Stimulated activated CD4-positive, alpha-beta T cell treated with anti-CD3 and anti-CD28 coated beads, TNF-alpha, amount 100 ng/mL, for 48 hours (primary cell): Measurements from ENCODE around the gene SREK1IP1.

ENCODE experiments used
- DNase-seq, 3 donors: peaks; one replicate each; pipeline ENCODE4 v3.0.0-alpha.2; 2020; ENCODE audit warnings: low read depth in 3 of 3

SREK1IP1 gene

DNA sequence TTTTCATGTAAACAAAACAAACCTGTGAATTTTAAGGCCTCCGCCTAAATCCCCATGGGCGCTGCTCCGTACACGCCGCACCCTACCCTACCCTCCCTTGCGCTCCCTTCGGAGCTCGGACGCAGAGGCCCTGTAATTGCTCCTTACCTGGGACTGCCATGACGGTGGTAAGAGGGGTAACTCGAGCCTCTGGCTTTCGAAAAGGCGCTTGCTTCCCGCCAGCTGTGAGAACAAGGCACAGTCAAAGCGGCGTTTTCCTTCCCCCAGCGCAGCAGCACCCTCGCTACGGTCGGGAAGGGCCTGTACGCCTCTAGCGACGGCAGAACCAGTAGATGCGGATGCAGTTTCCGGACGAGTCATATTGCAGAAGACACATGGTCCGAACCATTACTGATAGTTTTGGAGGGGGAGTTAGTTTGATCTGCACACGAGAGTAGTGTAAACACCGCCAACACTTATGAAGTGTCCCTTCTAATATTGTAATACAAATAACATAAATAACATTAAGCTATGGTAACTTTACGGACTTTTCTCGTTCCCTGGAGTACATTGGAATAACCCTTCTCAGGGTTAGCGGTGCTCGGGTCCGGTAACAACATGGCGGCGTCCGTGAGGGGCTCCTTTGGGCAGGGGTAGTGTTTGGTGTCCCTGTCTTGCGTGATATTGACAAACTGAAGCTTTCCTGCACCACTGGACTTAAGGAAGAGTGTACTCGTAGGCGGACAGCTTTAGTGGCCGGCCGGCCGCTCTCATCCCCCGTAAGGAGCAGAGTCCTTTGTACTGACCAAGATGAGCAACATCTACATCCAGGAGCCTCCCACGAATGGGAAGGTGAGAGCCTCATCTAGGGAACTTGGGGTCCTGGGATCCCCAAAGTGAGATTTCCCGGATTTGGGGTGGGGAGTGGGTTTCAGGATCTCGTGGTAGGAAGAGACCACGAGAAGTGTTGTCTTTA is at the start of gene SREK1IP1, which contains the start of gene CWC27:
SREK1IP1 (minus strand) TSS at position 334 of the 955 bp plus-strand sequence; CDS start at position 160, 174 bp downstream.
CWC27 (plus strand) TSS at position 573 of the 955 bp plus-strand sequence; CDS start at position 790, 217 bp downstream.
- peak; percentile 55 to 76 (median 67) for DNase-seq

DNA sequence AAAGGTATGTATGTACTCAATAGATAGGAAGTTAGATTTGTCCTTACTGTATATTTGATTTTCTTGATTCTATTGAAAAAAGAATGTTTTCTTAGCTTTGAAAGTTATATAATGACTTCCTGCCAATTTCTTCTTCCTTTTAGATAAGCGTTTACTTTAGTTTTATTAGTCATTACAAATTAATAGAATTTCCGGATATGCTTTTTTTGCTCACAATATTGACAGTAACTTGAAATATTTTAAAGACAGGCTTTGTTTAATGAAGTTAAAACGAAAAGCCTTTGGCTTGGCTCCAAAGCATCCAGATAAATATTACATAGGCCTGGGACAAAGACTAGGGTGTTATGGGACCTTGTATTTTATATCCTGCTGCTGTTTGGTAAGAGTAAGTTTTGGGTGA is 49.8 kb upstream of the SREK1IP1 start:
- DNase-seq: no peak

DNA sequence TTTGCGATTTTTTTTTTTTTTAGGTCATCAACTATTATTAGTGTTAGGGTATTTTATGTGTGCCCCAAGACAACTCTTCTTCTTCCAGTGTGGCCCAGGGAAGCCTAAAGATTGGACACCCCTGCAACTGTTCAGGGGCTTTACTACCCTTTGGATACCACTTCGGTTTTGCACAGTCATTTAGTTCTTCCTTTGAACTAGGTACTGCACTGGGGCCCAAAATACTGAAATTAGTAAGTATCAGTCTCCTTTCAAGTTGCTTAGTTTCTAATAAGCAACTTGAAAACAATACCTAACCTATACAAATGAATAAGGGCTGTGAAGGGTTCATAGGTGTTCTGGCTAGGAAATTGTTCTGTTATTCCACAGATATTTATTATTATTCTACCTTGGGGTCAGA is 45.6 kb upstream of the SREK1IP1 start:
- no peak for DNase-seq

DNA sequence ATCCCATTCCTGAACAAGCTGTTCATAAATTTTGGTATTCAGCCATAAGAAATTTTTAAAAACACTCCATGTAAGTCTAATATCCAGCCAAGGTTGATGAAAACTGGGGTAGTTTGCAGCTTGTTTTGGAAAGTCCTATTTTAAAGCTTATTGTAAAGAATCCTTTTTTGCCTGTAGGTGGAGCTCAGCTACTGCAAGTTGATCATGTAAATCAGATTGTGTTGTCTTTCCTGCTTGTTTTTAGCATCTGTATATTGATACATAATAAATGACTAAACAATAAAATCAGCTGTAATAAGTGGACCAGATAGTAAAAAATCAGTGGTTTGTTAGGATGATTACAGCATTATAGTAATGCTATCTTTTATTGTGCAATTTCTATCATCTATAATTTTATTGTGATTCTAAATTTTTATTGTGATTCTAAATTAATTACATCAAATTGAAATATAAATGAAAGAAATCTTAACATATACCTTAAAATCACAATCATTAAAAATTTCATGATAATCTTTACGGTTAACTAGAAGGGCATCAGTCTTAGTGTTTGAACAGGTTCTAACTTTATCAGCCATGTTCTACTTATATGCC is 42.7 kb upstream of the SREK1IP1 start:
- DNase-seq: no peak

DNA sequence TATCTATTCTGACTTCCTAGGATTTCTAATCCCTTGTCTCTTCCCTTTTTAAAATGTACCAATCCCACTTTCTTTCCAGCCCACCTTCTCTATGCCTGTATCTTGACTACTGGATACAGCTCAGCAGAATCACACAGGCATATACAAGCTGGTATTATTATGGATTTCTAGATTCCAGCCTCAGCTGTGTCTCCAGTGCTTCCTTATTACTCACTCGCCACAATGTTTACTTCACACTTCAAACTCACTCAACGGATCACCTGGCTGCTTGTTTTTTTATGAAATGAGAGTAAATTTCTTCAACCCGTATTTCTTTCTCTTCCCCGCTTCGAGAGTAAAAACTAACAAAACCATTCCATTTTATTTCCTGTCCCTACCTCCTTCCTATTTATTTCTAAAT is 39.0 kb upstream of the SREK1IP1 start:
- DNase-seq: no peak

DNA sequence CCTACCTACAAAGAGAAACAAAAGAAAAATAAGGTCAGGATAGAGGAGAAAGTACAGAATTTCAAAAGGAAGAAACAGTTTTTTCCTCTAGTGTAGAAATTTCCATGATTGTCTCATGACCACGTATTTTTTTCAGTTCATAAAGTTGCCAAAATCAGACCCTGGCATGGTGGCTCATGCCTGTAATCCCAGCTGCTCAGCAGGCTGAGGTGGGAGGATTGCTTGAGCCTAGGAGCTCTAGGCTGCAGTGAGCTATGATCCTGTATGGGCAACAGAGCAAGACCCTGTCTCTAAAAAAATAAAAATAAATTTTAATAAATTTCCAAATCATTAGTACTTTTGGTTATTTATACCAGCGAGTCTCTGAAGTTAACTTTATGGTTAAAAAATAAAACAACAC is 38.0 kb upstream of the SREK1IP1 start:
- DNase-seq: no peak

DNA sequence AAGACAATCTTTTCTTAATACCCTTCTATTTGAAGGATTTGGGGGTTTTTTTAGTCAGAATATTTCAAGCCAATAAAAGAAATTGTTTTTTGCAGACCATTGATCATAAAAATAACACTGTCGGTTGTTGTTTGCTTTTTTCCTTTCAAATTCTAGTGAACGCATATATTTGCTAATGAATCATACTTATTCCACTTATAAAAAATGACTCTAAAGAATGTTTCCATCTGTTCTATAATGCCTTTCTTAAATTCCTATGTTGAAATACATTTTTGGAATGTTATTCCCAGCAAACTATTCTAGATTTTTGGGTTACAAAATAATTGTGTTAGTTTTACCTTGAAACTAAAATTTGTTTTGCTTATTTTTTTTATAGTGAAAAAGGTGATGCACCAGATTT is 32.4 kb upstream of the SREK1IP1 start:
- no peak for DNase-seq

DNA sequence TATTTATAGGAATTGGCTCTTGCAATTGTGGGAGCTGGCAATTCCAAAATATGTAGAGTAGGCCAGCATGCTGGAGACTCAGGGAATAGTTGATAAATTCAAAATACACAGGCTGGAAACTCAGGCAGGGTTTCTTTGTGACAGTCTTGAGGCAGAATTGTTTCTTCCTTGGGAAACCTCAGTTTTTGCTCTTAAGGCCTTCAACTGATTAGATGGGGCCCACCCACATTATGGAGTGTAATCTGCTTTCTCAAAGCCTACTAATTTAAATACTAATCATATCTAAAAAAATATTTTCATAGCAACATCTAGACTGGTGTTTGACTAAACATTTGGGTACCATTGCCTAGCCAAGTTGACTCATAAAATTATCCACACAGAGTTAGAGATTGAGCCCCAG is 27.8 kb upstream of the SREK1IP1 start:
- DNase-seq: no peak

DNA sequence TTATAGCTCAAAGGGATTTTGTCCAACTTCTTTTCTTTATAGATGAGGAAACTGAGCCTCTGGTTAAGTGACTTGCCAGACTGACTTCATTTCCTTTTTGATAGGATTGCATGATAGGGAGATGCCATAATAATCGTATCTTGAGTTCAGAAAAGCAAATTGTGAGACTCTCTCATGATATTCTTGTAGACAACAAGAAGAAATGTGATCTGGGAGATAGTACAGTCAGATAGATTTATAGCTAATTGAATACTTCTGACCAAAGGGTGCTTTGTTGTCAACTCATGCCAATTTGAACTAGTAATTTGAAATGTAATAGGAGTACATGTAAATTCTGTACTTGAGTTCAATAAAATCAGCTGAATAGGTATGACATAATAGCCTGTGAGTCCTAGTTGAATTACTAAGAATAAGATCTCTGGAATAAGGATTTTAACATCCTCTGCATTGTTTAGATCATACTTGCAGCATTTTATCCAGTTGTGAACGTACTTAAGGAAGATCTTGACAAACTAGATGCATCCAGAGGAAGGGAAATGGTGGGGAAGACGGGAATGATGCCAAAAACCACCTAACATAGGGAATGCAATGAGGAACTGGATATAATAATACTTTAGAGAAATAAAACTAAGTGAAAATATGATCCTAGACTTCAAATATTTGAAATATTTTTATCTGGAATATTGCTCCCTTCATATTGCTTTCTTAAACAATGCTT is 25.7 kb upstream of the SREK1IP1 start:
- no peak for DNase-seq

DNA sequence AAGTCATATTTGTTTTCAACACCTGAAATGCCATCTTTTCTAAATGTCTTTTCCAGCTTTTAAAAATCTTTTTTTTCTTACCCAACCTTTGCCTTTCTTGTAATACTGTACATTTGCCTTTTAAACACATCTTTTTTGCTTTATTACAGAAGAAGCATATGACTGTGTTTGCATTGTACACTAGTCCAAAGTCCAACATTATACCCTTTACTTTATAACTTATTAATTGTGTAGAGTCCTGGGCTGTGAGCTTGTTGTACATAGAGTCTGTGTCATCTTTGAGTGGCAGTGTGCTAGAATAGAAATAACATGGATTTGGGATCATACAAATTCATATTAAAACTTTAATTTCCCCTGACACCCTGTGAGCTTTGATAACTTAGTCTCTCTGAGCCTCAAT is 24.0 kb upstream of the SREK1IP1 start:
- no peak for DNase-seq

DNA sequence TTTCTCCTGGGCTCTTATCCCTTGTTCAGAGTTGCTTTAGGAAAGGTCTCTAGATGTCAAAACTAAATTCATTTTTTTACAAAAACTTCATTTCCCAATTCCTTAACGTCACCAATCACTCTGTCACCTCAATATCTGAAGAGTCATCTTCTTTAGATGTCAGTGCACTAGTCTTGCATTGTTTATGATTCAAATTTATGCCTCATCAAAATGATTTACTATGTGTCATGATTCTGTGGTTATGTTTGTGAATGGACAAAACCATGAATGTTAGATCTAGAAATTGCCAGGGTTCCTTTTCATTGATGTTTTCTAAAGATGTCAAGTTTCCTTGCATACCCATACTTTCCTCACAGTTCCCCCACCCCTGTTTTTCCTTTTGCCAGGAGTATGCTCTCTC is 21.7 kb upstream of the SREK1IP1 start:
- no peak for DNase-seq

DNA sequence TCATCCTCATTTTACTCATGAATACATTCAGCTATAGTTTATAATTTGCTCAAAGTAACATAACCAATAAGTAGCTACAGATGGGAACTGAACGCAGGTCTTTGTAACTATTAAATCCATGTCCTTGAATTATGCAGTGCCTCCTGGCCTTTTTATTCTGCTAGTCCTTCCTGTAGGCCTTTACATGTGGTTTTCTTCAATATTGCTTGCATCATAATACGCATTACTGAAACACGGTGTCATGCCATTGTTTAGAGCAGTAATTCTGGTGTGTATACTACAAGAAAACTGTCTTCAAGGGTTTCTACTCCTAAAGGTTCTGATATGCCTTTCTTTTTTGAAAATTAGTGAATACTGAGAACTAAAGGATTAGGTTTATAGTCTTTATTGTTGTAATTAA is 21.0 kb upstream of the SREK1IP1 start:
- DNase-seq: no peak

DNA sequence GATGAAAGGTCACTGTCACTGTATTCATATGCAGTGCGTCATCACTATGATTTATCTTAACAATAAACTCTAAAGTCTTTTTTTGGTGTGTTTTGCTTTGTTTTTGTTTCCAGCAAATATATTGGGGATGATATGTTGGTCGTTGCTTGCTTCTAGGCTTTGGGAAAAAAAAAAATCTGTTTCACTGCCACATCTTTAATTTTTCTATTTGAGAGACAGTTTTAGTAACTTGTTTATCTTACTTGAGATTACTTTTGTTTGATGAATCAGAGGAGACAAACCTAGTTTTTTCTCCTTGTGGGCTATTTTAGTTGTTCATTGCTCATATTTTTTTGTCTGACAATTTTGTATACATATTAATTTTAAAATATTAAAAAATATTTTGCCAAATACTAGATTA is 19.7 kb upstream of the SREK1IP1 start:
- DNase-seq: no peak

DNA sequence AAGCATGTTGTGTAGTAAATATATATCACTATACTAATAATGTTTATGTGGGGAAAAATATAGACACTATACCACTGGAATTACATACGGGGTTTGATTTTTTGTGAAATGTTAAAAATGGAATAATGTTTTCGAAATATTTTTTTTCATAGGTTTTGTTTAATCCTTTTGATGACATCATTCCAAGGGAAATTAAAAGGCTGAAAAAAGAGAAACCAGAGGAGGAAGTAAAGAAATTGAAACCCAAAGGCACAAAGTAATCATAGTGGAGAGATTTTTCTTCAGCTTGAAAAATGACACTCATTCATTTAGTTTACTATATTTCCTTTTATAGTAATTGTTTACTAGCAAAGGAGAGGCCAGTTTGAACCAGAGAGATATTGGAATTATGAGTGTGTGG is 17.9 kb upstream of the SREK1IP1 start:
- no peak for DNase-seq

DNA sequence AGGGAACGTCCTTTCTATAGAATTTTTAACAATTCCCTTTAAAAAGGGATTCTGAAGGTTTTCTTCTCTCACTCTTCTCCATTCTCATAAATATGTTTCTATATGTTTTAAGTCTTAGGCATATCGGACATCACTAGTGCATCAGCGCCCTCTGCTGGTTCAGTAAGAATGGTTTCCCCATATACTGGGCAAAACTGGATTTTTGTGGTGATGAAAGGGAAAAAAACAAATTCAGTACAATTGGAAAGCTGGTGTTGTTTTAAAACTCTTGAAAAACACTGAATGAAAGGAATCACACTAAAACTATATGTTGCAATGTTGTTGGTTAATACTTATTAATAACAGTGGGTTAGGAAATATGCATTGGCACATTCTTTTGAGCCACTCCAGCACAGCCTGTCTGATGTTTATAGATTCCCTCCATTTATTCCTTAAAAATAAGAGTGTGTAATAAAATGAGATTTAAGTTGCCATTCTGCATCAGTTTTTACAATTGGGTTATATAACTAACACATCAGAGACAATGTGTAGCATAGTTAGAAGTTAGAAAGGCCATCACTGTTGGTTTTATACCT is 16.0 kb upstream of the SREK1IP1 start:
- peak; percentile 44 to 71 (median 52) for DNase-seq

DNA sequence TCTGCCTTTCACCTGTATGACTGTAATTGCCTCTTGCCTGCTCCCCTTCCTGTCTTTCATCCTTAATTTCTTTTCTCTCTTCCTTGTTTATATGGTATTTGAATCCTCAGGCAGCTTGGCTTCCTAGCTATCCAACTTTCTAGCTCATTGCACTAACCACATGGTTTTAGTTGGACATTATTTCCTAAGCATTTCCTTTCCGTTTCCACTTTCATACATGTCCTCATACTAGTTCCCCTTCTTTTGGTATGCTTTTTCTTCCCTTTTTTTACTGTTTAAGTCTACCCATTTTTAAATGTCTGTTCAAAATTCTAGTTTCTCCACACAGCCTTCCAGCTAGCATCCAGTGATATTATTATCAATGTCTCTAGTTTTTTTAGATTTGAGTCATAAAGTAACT is 6.8 kb upstream of the SREK1IP1 start:
- DNase-seq: no peak

DNA sequence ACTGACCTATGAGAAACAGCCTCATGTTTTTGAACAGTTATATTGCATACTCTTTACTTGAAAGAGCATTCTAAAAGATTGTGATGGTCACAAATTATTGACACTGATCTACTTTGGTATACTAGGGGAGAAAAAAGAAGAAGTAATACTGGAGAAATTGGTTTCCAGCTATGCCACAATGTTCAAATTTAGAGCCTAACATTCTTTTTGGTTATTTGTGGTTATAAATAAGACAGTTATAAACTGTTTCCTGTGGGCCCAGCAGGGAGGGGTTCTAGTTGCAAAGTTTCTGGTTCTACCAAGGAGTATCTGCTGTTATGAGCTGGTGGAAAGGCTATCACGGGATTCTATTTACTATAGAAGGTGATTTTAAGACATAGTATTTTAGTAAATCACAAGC is 5.0 kb upstream of the SREK1IP1 start:
- no peak for DNase-seq

DNA sequence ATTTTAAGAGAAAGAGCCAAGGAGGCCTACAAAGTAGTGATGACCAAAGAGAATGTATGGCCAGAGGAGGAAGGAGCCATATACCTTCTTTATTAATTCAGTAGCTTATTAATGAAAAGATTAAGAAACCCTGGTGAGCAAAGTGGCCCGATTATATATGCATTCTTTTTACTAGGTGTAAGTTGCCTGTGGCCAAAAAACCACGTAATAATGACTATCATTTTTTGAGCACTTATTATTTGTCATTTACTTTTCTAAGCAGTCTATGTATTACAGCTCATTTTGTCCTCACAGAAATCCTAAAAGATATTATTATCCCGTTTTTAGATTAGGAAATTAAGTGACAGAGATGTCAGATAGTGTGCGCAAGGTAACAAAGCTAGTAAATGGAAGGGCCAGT is 3.2 kb upstream of the SREK1IP1 start:
- no peak for DNase-seq

DNA sequence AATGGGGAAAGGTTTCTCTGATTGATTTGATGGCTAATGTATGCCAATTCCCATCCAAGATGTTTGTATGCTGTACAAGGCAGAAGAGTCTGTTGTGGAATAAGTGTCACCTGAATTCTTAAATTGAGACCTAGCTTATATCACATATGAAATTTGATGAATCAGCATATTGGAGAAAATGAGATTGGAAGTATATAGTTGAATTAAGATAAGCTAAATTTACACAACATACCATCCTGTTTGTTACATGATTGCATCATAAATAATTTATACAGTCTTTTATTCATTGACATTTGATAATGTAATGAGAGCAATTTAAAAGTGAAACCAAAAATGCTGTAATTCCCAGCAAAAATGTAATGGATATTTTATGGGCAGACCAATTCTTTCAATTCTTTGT is 1.4 kb upstream of the SREK1IP1 start:
- no peak for DNase-seq

DNA sequence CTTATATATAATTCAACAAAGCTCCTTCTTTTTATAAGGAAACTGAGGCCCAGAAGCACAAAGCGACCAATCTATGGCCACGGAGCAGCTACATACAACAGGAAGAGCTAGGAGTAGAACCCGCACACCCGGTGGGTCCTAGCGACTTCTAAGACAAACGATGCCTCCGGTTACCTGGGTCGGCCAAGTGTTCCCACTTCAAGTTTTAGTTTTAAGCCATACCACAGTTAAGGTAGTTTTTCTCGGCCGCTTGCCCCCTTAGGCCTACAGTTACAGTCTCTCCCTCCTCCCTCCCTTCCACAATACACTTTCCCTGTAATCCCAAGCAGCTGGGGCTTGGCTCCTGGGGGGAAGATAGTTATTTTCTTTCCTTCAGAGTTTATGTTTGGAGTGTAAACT is 533 bp downstream of the SREK1IP1 start:
- DNase-seq: peak in 1 of 3 donors; percentile 6

DNA sequence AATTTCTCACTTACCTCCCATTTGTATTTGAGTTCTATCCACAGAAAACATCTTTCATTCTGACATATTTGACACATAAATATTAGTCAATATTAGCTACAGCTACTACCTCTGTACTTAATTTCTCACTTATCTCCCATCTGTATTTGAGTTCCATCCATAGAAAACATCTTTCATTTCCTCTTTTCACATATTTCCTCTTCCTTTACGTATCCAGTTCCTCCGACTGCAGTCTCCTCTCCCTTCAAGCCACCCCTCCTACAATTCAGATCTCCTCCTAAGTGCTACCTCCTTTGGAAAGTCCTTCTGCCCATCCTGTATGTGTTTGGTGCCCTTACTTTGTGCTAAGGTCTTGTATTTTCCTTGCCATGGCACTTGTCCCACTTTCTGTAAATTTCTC is 1.6 kb downstream of the SREK1IP1 start:
- no peak for DNase-seq
